Cardiac fibroblast (primary cell): ENCODE measurements around the gene PSMG3.

Experiments used
- DNase-seq, 2 donors: peaks; one replicate each; pipeline versions ENCODE4 v3.0.0 to v3.0.0-alpha.2; 2010; ENCODE audit warnings: low read depth in 2 of 2
- H3K4me3 ChIP-seq, 2 donors: replicated peaks in 1 of 2; 1 replicate in 1 of 2; 2 replicates in 1 of 2; pipeline ENCODE4 v1.5.1; 2011; ENCODE audit warnings: low read depth in 2 of 2, low read length in 2 of 2, mild to moderate bottlenecking in 2 of 2, moderate library complexity in 1 of 2
- CTCF ChIP-seq: IDR thresholded peaks from one replicate; pipeline ENCODE4 v1.5.1; 2011; ENCODE audit warnings: low read depth, mild to moderate bottlenecking, low read length, inconsistent platforms

Gene PSMG3

GRCh38 chr7:1569440-1569832 lies 396 bp downstream of the PSMG3 start:
- no peak for DNase-seq
- H3K4me3 ChIP-seq, result peak overlapping the region; percentile 73 to 90
- TF ChIP-seq CTCF, result no peak

GRCh38 chr7:1569016-1569415 lies 816 bp downstream of the PSMG3 start:
- peak overlapping the region; percentile 73 to 90 for H3K4me3 ChIP-seq
- TF ChIP-seq CTCF, result no peak
- DNase-seq, result peak; percentile 21 to 47

- no peak overlapping the region for H3K4me3 ChIP-seq
- TF ChIP-seq CTCF, result no peak
- DNase-seq, result peak; percentile 17 to 41
These were observed 1.8 kb downstream of the PSMG3 start for GRCh38 chr7:1567896-1568510.

- TF ChIP-seq CTCF, result no peak
- DNase-seq, result peak in 1 of 2 donors; percentile 69
- no peak overlapping the region for H3K4me3 ChIP-seq
These were observed 2.6 kb downstream of the PSMG3 start for GRCh38 chr7:1567049-1567771.

- H3K4me3 ChIP-seq, result no peak overlapping the region
- no peak for DNase-seq
- no peak for TF ChIP-seq CTCF
These were observed 3.2 kb downstream of the PSMG3 start for GRCh38 chr7:1566687-1567048.

- peak in 1 of 2 donors; percentile 36 for DNase-seq
- H3K4me3 ChIP-seq, result no peak overlapping the region
- TF ChIP-seq CTCF, result no peak
These were observed 5.2 kb downstream of the PSMG3 start for GRCh38 chr7:1564603-1565022.
